ENCODE data around the gene PPP1R18. TPM values are rescaled to one million over a fixed set of nuclear protein-coding genes. Genes with fewer than 3 reads are reported as not detected.
A peak's percentile ranks its signal among the peaks of the same experiment; 100 is the strongest.

Gene PPP1R18
- total and polyA plus RNA-seq, 9 of the 15 experiments (the other 6 are each of a cell fraction or from before 2014, with no cell fraction given) = 12.0 to 99.2 (median 42.6) TPM

- no peak for TF ChIP-seq MITF (IDR thresholded peaks at IDR 0.05)
- TF ChIP-seq ZNF696 (CRISPR knock-in tag; conservative IDR thresholded peaks at IDR 0.05) = no peak
- TF ChIP-seq MECOM (CRISPR knock-in tag; IDR thresholded peaks at IDR 0.05) = 0 out of 2 replicates have a peak, but pooled peaks have one; percentile 40
- no peak for TF ChIP-seq SAFB (IDR thresholded peaks at IDR 0.05; ENCODE audit: borderline replicate concordance, low read depth, low read length)
- TF ChIP-seq CREB5 (CRISPR knock-in tag; IDR thresholded peaks at IDR 0.05) = 0 out of 2 replicates have a peak, but pooled peaks have one; percentile 32
- peak; percentile 63; the same call in 1 of the 2 replicates for TF ChIP-seq SPI1 (IDR thresholded peaks at IDR 0.05; ENCODE audit: borderline replicate concordance, low read depth, low read length)
- peak; percentile 86 for TF ChIP-seq SMARCA4 (IDR thresholded peaks at IDR 0.05)
- TF ChIP-seq SMC3 (conservative IDR thresholded peaks at IDR 0.05; ENCODE audit: insufficient read depth, low read depth, low read length) = peak; percentile 5; the same call in 1 of the 2 replicates
- no peak for TF ChIP-seq SP2 (IDR thresholded peaks at IDR 0.05; ENCODE audit: extremely low read depth, low read depth, low read length, poor library complexity, severe bottlenecking)
- no peak for TF ChIP-seq STAG1 (CRISPR knock-in tag; IDR thresholded peaks at IDR 0.05; ENCODE audit: borderline replicate concordance)
- no peak for TF ChIP-seq ZNF143 (CRISPR knock-in tag; IDR thresholded peaks at IDR 0.05)
- TF ChIP-seq ATF1 (CRISPR knock-in tag; IDR thresholded peaks at IDR 0.05) = no peak
- TF ChIP-seq ATF1 (tag; IDR thresholded peaks at IDR 0.05) = peak; percentile 50
- TF ChIP-seq BHLHE40 (IDR thresholded peaks at IDR 0.05; ENCODE audit: low read length) = peak; percentile 43
- TF ChIP-seq POLR3A (IDR thresholded peaks at IDR 0.05; ENCODE audit: borderline replicate concordance, extremely low read depth, insufficient read depth, insufficient read length) = no peak
- no peak for TF ChIP-seq SNIP1 (IDR thresholded peaks at IDR 0.05; ENCODE audit: low read depth)
- TF ChIP-seq ZNF274 (IDR thresholded peaks at IDR 0.05; ENCODE audit: borderline replicate concordance, low read depth, low read length) = no peak
- TF ChIP-seq ZNF785 (CRISPR knock-in tag; IDR thresholded peaks at IDR 0.05) = no peak
- TF ChIP-seq ZKSCAN8 (CRISPR knock-in tag; IDR thresholded peaks at IDR 0.05) = no peak; the same call in 1 of the 2 replicates
- TF ChIP-seq MAFG (tag; conservative IDR thresholded peaks at IDR 0.05) = no peak
- TF ChIP-seq FOXK2 (conservative IDR thresholded peaks at IDR 0.05 in 1 of 2, IDR thresholded peaks at IDR 0.05 in 1 of 2; ENCODE audit: low read depth in 2 of 2) = 0 out of 4 replicates have a peak, but pooled peaks of 1 of the 2 experiments have one; percentile 8
- TF ChIP-seq RHOXF2B (CRISPR knock-in tag; conservative IDR thresholded peaks at IDR 0.05) = 0 out of 2 replicates have a peak, but pooled peaks have one; percentile 45
- no peak for TF ChIP-seq ASH1L (IDR thresholded peaks at IDR 0.05; ENCODE audit: borderline replicate concordance, low read depth, partially characterized antibody)
- no peak for TF ChIP-seq MNT (conservative IDR thresholded peaks at IDR 0.05)
- TF ChIP-seq KDM2B (CRISPR knock-in tag; IDR thresholded peaks at IDR 0.05) = no peak
Measured at GRCh38 chr6:30682143-30683117, 4.0 kb downstream of the PPP1R18 start (continued).
